Stimulated activated CD4-positive, alpha-beta T cell treated with anti-CD3 and anti-CD28 coated beads, TNF-alpha, amount 100 ng/mL, for 24 hours (primary cell): ENCODE results near the gene SYNGR1.
"Not testable (repeated sequence)": the region's sequence is repeated elsewhere in the genome, so short reads cannot be mapped to it uniquely, and the experiment has no call there.

Experiments used
- DNase-seq, 3 experiments: peaks; one replicate each; pipeline ENCODE4 v3.0.0-alpha.2; 2020; ENCODE audit warnings: low read depth in 3 of 3

The SYNGR1 gene

GRCh38 chr22:39408807-39409206 is 59.0 kb downstream of the SYNGR1 start:
- DNase-seq: no peak

- DNase-seq: no peak
Measured at GRCh38 chr22:39409516-39410029, 59.8 kb downstream of the SYNGR1 start.

DNA sequence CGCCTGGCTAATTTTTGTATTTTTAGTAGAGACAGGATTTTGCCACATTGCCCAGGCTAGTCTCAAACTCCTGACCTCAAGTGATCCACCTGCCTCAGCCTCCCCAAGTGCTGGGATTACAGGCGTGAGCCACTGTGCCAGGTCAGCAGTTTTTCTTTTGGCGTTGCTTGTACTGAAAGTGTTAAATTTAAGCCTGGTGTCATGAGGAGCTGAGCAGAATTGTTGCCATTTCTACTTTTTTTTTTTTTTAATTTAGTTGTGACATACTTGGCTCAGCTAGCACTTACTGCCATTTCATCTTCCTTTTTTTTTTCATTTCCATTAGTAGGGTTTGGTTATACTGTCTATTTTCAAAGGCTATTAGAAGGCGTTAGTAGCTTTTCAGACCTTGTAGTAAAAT is 60.5 kb downstream of the SYNGR1 start:
- DNase-seq: no peak

- DNase-seq: not testable (repeated sequence)
Measured at GRCh38 chr22:39411828-39412365, 62.1 kb downstream of the SYNGR1 start.

DNA sequence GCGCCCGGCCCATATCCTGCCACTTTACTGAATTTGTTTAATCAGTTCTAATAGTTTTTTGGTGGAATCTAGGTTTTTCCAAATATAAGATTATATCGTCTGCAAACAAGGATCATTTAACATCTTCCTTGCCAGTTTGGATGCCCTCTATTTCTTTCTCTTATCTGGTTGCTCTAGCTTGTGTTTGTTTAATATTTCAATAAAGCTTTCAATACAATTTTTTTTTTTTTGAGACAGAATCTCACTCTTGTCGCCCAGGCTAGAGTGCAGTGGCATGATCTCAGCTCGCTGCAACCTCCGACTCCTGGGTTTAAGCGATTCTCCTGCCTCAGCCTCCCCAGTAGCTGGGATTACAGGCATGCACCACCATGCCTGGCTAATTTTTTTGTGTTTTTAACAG is 63.4 kb downstream of the SYNGR1 start:
- not testable (repeated sequence) for DNase-seq

GRCh38 chr22:39414377-39414776 is 64.6 kb downstream of the SYNGR1 start:
- DNase-seq: no peak

- no peak for DNase-seq
Measured at GRCh38 chr22:39414886-39415285, 65.1 kb downstream of the SYNGR1 start.

DNA sequence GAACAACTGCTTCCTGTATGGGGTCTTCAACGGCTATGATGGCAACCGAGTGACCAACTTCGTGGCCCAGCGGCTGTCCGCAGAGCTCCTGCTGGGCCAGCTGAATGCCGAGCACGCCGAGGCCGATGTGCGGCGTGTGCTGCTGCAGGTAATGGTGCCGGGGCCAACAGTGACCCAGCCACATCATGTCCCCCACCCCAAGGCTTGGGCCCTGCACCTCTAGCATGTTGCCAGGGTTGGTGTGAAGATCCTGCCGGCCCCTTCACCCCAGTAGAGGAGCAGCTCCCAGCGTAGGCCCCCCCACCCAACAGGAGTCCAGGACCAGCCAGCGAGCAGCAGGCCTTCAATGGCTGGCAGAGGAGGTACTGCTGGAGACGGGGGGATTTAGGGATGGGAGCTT is 65.7 kb downstream of the SYNGR1 start:
- DNase-seq: no peak

GRCh38 chr22:39416319-39416718 is 66.5 kb downstream of the SYNGR1 start:
- DNase-seq: no peak

- DNase-seq: no peak
Measured at GRCh38 chr22:39417641-39418040, 67.8 kb downstream of the SYNGR1 start.

GRCh38 chr22:39418696-39419095 is 68.9 kb downstream of the SYNGR1 start:
- no peak for DNase-seq

DNA sequence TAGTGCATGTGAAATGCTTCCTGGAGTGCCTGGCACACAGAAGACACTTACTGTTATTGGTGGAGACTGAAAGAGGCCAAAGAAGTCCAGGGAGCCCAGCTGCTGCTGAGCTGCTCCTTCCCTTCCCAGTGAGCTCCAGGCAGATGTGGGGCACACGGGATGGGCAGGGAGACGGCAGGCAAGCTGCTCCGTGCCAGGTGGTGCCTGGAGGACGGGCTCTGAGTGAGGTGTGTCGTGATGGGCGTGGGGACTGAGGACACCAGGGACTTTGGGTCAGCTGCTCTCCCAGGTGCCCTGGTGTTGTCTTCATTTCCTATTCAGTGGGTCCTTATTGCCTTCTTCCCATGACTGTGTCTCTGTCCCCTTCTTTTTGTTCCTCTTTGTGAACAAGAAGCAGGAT is 69.3 kb downstream of the SYNGR1 start:
- no peak for DNase-seq

GRCh38 chr22:39419911-39420310 is 70.1 kb downstream of the SYNGR1 start:
- no peak for DNase-seq

- no peak for DNase-seq
Measured at GRCh38 chr22:39421691-39422090, 71.9 kb downstream of the SYNGR1 start.

- no peak for DNase-seq
Measured at GRCh38 chr22:39422101-39422500, 72.3 kb downstream of the SYNGR1 start.

GRCh38 chr22:39422721-39423120 is 72.9 kb downstream of the SYNGR1 start:
- no peak for DNase-seq

- DNase-seq: no peak
Measured at GRCh38 chr22:39423976-39424375, 74.2 kb downstream of the SYNGR1 start.

- DNase-seq: no peak
Measured at GRCh38 chr22:39426380-39427043, 76.7 kb downstream of the SYNGR1 start.

GRCh38 chr22:39427751-39428596 is 78.2 kb downstream of the SYNGR1 start:
- no peak for DNase-seq

DNA sequence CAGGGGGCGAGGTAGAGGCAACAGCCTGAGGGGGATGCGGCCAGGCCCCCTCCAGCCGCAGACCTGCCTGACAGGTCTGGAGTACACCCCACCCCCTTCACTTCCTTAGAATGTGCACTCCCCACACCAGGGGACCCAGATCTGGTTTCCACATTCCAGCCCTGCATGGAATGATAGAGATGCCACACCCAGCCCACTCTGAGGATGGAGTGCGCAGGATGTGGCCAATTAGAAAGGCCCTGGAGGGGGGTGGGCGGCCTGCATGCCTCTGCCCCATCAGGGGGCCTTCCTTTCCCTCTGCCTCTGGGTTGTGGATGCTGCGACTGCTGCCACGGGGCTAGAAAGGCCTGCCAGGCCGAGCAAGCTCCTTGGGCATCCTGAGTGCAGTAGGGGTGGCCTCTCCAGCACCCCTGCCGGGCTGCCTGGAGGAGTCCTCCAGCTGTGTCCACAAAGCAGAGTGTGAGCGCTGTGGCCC is 78.8 kb downstream of the SYNGR1 start:
- DNase-seq: no peak

GRCh38 chr22:39429186-39429585 is 79.4 kb downstream of the SYNGR1 start:
- no peak for DNase-seq

GRCh38 chr22:39429916-39430575 is 80.3 kb downstream of the SYNGR1 start:
- no peak for DNase-seq
